B cell (primary cell): Measurements from ENCODE around the gene ZMYND12.

Source experiments
- CTCF ChIP-seq: fragments of 200-600 bp; IDR thresholded peaks from one replicate; pipeline ENCODE4 v1.8.0; 2022; ENCODE audit warnings: antibody characterized with exemption, mild to moderate bottlenecking
- EZH2 ChIP-seq: IDR thresholded peaks from 2 replicates; pipeline ENCODE4 v1.6.1; 2012; ENCODE audit warnings: borderline replicate concordance, low read depth, mild to moderate bottlenecking, moderate library complexity, low read length; ENCODE audit not compliant: insufficient read depth, poor library complexity, severe bottlenecking

- no peak for TF ChIP-seq CTCF
- TF ChIP-seq EZH2 = no peak
Observed at GRCh38 chr1:42462828-42463763, 7.3 kb upstream of the ZMYND12 start, which contains the start of gene CCDC30.
